ENCODE measurements around the gene LSM12. TPM values are rescaled to one million over a fixed set of nuclear protein-coding genes. Genes with fewer than 3 reads are reported as not detected.

Gene LSM12
- total RNA-seq, 2 experiments from 2014 or later: 35.4 to 67.9 TPM

DNA sequence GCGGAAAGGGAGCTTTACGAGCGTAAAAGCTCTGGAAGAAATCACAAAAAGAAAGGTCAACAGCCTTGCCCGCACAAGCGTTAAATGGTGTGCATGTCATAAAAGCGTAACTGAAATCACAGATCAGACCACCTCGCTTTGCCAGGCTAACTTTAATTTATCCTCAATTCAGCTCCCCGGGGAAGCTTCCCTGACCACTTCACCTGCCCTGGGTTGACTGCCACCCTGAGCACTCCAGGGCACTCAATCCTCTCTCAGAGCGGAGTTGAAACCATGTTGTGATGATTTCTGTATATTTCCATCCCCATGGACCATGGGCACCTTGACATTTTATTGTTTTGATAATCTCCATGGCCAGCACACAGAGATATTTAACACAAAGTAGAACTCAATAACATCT, 78.2 kb downstream of the LSM12 start:
- H3K9me2 ChIP-seq (ENCODE audit: insufficient read depth, low read length): no peaks in the 10 kb centered on the region
- H2AFZ ChIP-seq (ENCODE audit: low read length): no peak overlapping the region
- no peaks in the 10 kb centered on the region for H4K20me1 ChIP-seq (ENCODE audit: insufficient read depth, low read length)
- CTCF ChIA-PET (ENCODE audit: unreplicated experiment): no interaction called here
- H3K36me3 ChIP-seq (ENCODE audit: insufficient read depth, low read length): no peaks in the 10 kb centered on the region
- H3K4me2 ChIP-seq (ENCODE audit: low read length): no peak overlapping the region
- no peak for DNase-seq (ENCODE audit: low spot score)
- no peaks in the 10 kb centered on the region for H3K79me2 ChIP-seq (ENCODE audit: insufficient read depth, low read depth, low read length)
- intact Hi-C loops (cut with micrococcal nuclease; ENCODE audit: unreplicated experiment): no loop called here
- POLR2A ChIA-PET: interaction anchor here (0.6 kb wide), 2 partner anchors 293 to 1337 kb away, joined by 3 read pairs; no protein-coding TSS in a partner anchor
- no peaks in the 10 kb centered on the region for H3K4me1 ChIP-seq (ENCODE audit: insufficient read depth, low read length, poor library complexity, severe bottlenecking)
- H3K9me3 ChIP-seq (ENCODE audit: low read length): no peaks in the 10 kb centered on the region
- TF ChIP-seq, protein P1, sequence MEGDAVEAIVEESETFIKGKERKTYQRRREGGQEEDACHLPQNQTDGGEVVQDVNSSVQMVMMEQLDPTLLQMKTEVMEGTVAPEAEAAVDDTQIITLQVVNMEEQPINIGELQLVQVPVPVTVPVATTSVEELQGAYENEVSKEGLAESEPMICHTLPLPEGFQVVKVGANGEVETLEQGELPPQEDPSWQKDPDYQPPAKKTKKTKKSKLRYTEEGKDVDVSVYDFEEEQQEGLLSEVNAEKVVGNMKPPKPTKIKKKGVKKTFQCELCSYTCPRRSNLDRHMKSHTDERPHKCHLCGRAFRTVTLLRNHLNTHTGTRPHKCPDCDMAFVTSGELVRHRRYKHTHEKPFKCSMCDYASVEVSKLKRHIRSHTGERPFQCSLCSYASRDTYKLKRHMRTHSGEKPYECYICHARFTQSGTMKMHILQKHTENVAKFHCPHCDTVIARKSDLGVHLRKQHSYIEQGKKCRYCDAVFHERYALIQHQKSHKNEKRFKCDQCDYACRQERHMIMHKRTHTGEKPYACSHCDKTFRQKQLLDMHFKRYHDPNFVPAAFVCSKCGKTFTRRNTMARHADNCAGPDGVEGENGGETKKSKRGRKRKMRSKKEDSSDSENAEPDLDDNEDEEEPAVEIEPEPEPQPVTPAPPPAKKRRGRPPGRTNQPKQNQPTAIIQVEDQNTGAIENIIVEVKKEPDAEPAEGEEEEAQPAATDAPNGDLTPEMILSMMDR (conservative IDR thresholded peaks at IDR 0.05; ENCODE audit: low read length): no peak
- TF ChIP-seq EZH2phosphoT487 (IDR thresholded peaks at IDR 0.05; ENCODE audit: borderline replicate concordance, low read depth, low read length): no peak
- H3K27ac ChIP-seq (ENCODE audit: low read depth, low read length, poor library complexity, severe bottlenecking): no peak overlapping the region
- no TSS peak for BruUV-seq (replicated peaks)
- H3K4me3 ChIP-seq (ENCODE audit: low read depth, low read length, poor library complexity, severe bottlenecking): no peak overlapping the region

DNA sequence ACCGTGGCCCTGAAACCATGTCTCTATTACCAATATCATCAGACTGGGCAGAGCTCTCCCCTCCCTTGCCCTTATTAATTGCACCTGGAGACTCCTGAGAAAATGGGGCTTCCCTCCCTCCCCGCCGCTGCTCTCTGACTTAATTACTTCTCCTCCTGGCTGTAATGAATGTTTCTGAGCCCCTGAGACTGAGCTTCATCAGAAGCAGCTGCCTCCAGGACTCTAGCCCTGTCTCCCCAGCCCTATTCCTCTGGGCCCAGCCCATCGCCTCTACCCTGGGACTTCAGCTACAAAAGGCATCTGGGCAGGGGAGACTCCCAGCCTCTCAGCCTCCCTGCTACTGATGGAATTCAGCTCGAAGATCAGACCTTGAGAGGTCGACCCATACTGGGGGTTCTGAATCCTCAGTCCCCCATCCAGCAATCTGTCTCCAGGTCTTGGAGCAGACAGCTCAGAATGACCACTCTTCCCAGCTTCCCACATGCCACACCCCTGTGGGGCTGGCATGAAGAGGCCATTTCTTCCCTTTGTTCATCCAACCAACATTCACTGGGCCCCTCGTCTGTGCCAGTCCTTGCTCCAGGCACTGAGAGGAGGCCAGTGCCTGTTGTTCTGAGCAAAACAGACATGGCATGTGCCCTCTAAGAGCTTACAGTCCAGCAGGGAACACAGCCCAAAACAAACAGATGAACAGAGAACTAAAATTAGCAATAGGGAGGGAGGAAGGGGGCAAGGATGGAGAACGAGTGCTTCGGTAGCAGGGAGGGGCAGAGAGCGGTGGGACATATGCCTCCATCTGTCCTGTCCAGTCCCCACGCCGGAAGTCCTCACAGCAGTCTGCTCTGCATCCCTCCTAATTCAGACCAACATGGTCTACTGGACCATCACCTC, 79.1 kb downstream of the LSM12 start:
- DNase-seq (ENCODE audit: low spot score): no peak
- Histone ChIP-seq H3K4me1 (ENCODE audit: insufficient read depth, low read length, poor library complexity, severe bottlenecking) (no peaks in the 10 kb centered on the region), H3K4me2 (ENCODE audit: low read length) (no peak overlapping the region), H4K20me1 (ENCODE audit: insufficient read depth, low read length) (no peaks in the 10 kb centered on the region), H3K79me2 (ENCODE audit: insufficient read depth, low read depth, low read length) (no peaks in the 10 kb centered on the region), H2AFZ (ENCODE audit: low read length) (no peak overlapping the region), H3K9me3 (ENCODE audit: low read length) (no peaks in the 10 kb centered on the region), H3K27ac (ENCODE audit: low read depth, low read length, poor library complexity, severe bottlenecking) (no peak overlapping the region), H3K36me3 (ENCODE audit: insufficient read depth, low read length) (no peaks in the 10 kb centered on the region), H3K9me2 (ENCODE audit: insufficient read depth, low read length) (no peaks in the 10 kb centered on the region), H3K4me3 (ENCODE audit: low read depth, low read length, poor library complexity, severe bottlenecking) (no peak overlapping the region)
- POLR2A ChIA-PET: no interaction called here
- no TSS peak for BruUV-seq (replicated peaks)
- TF ChIP-seq, protein P1 (conservative IDR thresholded peaks at IDR 0.05; ENCODE audit: low read length): no peak
- no peak for TF ChIP-seq EZH2phosphoT487 (IDR thresholded peaks at IDR 0.05; ENCODE audit: borderline replicate concordance, low read depth, low read length)
- CTCF ChIA-PET (ENCODE audit: unreplicated experiment): no interaction called here
- intact Hi-C loops (cut with micrococcal nuclease; ENCODE audit: unreplicated experiment): no loop called here

Measured in OCI-LY7 (cell line).